ENCODE results near the gene NRP1.
"Not testable (repeated sequence)": the region's sequence is repeated elsewhere in the genome, so short reads cannot be mapped to it uniquely, and the experiment has no call there.

The NRP1 gene

GRCh38 chr10:33142295-33142694 is 192.2 kb downstream of the NRP1 start:
- peak; percentile 38 for DNase-seq

- no peak for DNase-seq
Measured at GRCh38 chr10:33141251-33141650, 193.2 kb downstream of the NRP1 start.

- no peak for DNase-seq
Measured at GRCh38 chr10:33139181-33139646, 195.3 kb downstream of the NRP1 start.

GRCh38 chr10:33138686-33139085 is 195.8 kb downstream of the NRP1 start:
- not testable (repeated sequence) for DNase-seq

GRCh38 chr10:33137356-33138005 is 197.0 kb downstream of the NRP1 start:
- DNase-seq = no peak

- DNase-seq = no peak
Measured at GRCh38 chr10:33136781-33137180, 197.7 kb downstream of the NRP1 start.

GRCh38 chr10:33136271-33136670 is 198.2 kb downstream of the NRP1 start:
- no peak for DNase-seq

- DNase-seq = no peak
Measured at GRCh38 chr10:33134011-33134751, 200.3 kb downstream of the NRP1 start.

- no peak for DNase-seq
Measured at GRCh38 chr10:33133557-33133956, 200.9 kb downstream of the NRP1 start.

GRCh38 chr10:33132626-33133025 is 201.8 kb downstream of the NRP1 start:
- no peak for DNase-seq

- DNase-seq = no peak
Measured at GRCh38 chr10:33129996-33130386, 204.5 kb downstream of the NRP1 start.

GRCh38 chr10:33129141-33129995 is 205.1 kb downstream of the NRP1 start:
- peak; percentile 80 for DNase-seq

- no peak for DNase-seq
Measured at GRCh38 chr10:33127622-33128021, 206.8 kb downstream of the NRP1 start.
